GM15510 (cell line): ENCODE data around the gene SLC22A12.

Experiments
- POLR2A ChIP-seq: IDR thresholded peaks from 3 replicates; pipeline ENCODE4 v1.6.1; 2011; ENCODE audit warnings: borderline replicate concordance; ENCODE audit not compliant: insufficient read length; ENCODE audit errors: extremely low read depth

SLC22A12 gene

GRCh38 chr11:64650923-64651523 lies 60.0 kb downstream of the SLC22A12 start:
- no peak for TF ChIP-seq POLR2A
